GM18511 (cell line): ENCODE data around the gene SPARC.
"Not testable (repeated sequence)": the region's sequence is repeated elsewhere in the genome, so short reads cannot be mapped to it uniquely, and the experiment has no call there.

Experiments
- ATAC-seq: cut with Tn5 transposase; IDR thresholded peaks from one replicate; pipeline ENCODE4 v1.9.1; 2021; ENCODE audit warnings: mild to moderate bottlenecking, moderate library complexity; ENCODE audit not compliant: unreplicated experiment

SPARC gene

GRCh38 chr5:151686674-151687407, at the start of gene SPARC:
Gene SPARC, minus strand, starts transcription at chr5:151686915. Its CDS starts 10,727 bp downstream, at chr5:151676188.
- ATAC-seq = peak; percentile 92

GRCh38 chr5:151735646-151736045, 48.9 kb upstream of the SPARC start:
- no peak for ATAC-seq

GRCh38 chr5:151734064-151734408, 47.3 kb upstream of the SPARC start:
- no peak for ATAC-seq

- ATAC-seq = no peak
Observed at GRCh38 chr5:151733358-151734063, 46.8 kb upstream of the SPARC start.

GRCh38 chr5:151730381-151730780, 43.7 kb upstream of the SPARC start:
- no peak for ATAC-seq

- ATAC-seq = not testable (repeated sequence)
Observed at GRCh38 chr5:151729597-151729996, 42.9 kb upstream of the SPARC start.

- ATAC-seq = no peak
Observed at GRCh38 chr5:151724360-151724759, 37.6 kb upstream of the SPARC start.

GRCh38 chr5:151722546-151722945, 35.8 kb upstream of the SPARC start:
- no peak for ATAC-seq

GRCh38 chr5:151721812-151722391, 35.2 kb upstream of the SPARC start:
- peak; percentile 27 for ATAC-seq

GRCh38 chr5:151721087-151721646, 34.5 kb upstream of the SPARC start:
- ATAC-seq = peak; percentile 88

GRCh38 chr5:151720215-151720614, 33.5 kb upstream of the SPARC start:
- no peak for ATAC-seq

- no peak for ATAC-seq
Observed at GRCh38 chr5:151719228-151720000, 32.7 kb upstream of the SPARC start.

- ATAC-seq = no peak
Observed at GRCh38 chr5:151718646-151719045, 31.9 kb upstream of the SPARC start.

GRCh38 chr5:151718153-151718552, 31.4 kb upstream of the SPARC start:
- ATAC-seq = no peak

GRCh38 chr5:151717416-151717815, 30.7 kb upstream of the SPARC start:
- ATAC-seq = no peak

GRCh38 chr5:151709109-151709735, 22.5 kb upstream of the SPARC start:
- no peak for ATAC-seq

- no peak for ATAC-seq
Observed at GRCh38 chr5:151708126-151708525, 21.4 kb upstream of the SPARC start.

- ATAC-seq = no peak
Observed at GRCh38 chr5:151707567-151707966, 20.9 kb upstream of the SPARC start.

- no peak for ATAC-seq
Observed at GRCh38 chr5:151706906-151707305, 20.2 kb upstream of the SPARC start.

- no peak for ATAC-seq
Observed at GRCh38 chr5:151703780-151704179, 17.1 kb upstream of the SPARC start.

- peak; percentile 90 for ATAC-seq
Observed at GRCh38 chr5:151703227-151703626, 16.5 kb upstream of the SPARC start.
